T-helper 2 cell treated with Interferon-gamma antibody and Interleukin-4, amounts not matched to agents 5 μg/mL and 100 μg/mL, for 36 hours (primary cell): ENCODE data around the gene ANTXRL.
"Not testable (repeated sequence)": the region's sequence is repeated elsewhere in the genome, so short reads cannot be mapped to it uniquely, and the experiment has no call there.

ENCODE experiments used
- DNase-seq: peaks from one replicate; pipeline ENCODE4 v3.0.0; 2021; ENCODE audit warnings: low spot score
- H3K27ac Mint-ChIP-seq: one replicate; pipeline ENCODE4 v1.8.0; 2021; ENCODE audit warnings: mild to moderate bottlenecking, mixed read lengths
- H3K27me3 Mint-ChIP-seq: one replicate; pipeline ENCODE4 v1.8.0; 2021; ENCODE audit warnings: low read depth, mixed read lengths
- H3K36me3 Mint-ChIP-seq: one replicate; pipeline ENCODE4 v1.8.0; 2021; ENCODE audit warnings: low read depth, mixed read lengths
- H3K4me1 Mint-ChIP-seq: one replicate; pipeline ENCODE4 v1.8.0; 2021; ENCODE audit warnings: low read depth, mixed read lengths
- H3K4me3 Mint-ChIP-seq: one replicate; pipeline ENCODE4 v1.8.0; 2022; ENCODE audit warnings: mild to moderate bottlenecking, moderate library complexity, mixed read lengths
- H3K9me3 Mint-ChIP-seq: one replicate; pipeline ENCODE4 v1.8.0; 2021; ENCODE audit warnings: mixed read lengths

ANTXRL gene

DNA sequence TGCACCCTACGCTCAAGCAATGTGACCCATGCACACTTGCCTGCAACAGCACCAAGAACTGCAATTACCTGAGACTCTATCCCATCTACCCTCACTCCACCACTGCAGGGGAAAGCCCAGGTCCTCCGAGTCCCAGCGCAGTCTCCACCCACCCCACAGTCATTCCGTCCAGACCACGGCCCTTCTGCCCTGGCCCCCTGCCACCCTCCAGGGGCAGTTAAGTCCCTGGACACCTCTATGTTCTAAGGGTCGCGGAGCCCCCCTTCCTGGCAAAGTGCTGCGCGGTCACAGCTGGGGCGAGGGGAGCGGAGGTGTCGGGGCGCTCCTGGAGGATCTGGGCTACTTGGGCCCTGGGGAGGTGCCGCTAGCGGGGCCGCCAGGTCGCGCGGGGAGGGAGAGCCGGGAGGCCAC is 4.4 kb upstream of the ANTXRL start:
- H3K36me3 Mint-ChIP-seq, H3K9me3 Mint-ChIP-seq, DNase-seq, H3K27ac Mint-ChIP-seq: not testable (repeated sequence)
- peaks cover 39% of the 10 kb centered on the region for H3K27me3 Mint-ChIP-seq
- H3K4me1 Mint-ChIP-seq: peaks cover 20% of the 10 kb centered on the region
- H3K4me3 Mint-ChIP-seq: peak overlapping the region; percentile 71

DNA sequence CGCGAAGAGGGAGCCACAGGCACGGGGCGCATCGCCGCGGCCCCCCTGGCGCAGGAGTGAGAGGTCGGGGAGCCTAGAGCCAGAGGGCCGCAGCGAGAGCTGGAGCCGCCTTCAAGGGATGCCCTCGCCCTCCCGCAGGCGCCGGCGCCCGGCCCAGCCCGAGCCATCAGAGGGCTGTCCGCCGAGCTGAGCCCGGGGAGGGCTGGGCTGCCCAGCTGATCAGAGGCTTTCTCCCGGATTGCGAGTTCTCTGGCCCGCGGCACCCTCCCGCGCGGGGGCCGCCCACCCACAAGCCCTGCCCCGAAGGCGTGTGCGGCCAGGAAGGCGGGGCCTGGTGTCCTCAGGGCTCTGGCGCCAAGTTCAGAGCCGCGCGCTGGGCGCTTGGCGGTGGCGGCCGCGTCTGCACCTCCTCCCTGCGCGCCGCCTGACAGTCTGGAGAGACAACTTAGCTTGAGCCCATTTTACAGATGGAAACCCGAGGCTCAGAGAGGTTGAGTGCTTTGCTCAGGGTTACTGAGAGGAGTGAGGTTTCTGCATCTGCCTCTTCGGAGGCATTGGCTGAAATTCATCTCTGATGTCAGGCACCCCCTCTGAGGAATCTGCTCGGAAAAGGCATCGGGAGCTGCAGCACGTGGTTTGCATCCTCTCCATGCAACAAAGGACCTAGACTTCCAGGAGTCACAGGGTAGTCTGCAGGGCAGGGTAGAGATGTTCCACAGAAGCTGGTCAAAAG is 3.8 kb upstream of the ANTXRL start:
- Mint-ChIP-seq H3K4me1 (peaks cover 20% of the 10 kb centered on the region), H3K27ac (no peak overlapping the region), H3K36me3 (no peaks in the 10 kb centered on the region), H3K27me3 (peaks cover 35% of the 10 kb centered on the region), H3K4me3 (peak overlapping the region; percentile 87), H3K9me3 (no peaks in the 10 kb centered on the region)
- DNase-seq: peak; percentile 72

DNA sequence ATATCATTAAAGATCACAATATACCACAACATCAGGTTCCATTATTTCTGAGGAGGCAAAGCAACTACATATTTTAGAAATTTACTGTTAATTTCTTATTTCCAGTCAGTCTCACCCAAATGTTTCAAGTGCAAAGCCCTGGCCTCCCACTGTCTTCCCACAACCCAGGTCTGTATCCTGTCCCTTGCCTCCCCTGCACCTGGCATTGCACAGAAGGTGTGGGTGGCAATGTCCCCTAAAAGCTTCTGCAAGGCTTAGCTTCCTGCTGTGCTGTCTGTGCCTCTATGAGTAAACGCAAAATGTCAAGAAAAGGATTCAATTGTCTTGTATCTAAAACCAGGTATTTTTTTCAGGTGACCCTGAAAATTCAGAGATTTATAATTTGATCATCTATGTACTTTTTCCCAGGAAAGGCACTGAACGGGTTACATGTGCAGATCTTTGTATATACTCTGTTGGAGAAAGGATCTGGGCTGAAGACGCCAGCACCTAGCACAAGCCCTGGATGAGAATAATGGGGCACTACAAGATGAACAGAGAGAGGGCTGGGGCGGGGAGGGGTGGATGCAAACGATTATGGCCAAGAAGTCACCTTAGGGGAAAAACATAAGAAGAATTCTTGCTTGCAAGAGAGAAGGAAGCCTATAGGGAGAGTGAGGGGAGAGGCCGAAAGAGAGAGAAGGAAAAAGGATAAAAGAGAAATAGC is 3.1 kb upstream of the ANTXRL start:
- Mint-ChIP-seq H3K36me3 (no peaks in the 10 kb centered on the region), H3K27me3 (peaks cover 30% of the 10 kb centered on the region), H3K27ac (peak overlapping the region; percentile 83), H3K9me3 (no peaks in the 10 kb centered on the region), H3K4me1 (peaks cover 20% of the 10 kb centered on the region), H3K4me3 (peak overlapping the region; percentile 87)
- no peak for DNase-seq

DNA sequence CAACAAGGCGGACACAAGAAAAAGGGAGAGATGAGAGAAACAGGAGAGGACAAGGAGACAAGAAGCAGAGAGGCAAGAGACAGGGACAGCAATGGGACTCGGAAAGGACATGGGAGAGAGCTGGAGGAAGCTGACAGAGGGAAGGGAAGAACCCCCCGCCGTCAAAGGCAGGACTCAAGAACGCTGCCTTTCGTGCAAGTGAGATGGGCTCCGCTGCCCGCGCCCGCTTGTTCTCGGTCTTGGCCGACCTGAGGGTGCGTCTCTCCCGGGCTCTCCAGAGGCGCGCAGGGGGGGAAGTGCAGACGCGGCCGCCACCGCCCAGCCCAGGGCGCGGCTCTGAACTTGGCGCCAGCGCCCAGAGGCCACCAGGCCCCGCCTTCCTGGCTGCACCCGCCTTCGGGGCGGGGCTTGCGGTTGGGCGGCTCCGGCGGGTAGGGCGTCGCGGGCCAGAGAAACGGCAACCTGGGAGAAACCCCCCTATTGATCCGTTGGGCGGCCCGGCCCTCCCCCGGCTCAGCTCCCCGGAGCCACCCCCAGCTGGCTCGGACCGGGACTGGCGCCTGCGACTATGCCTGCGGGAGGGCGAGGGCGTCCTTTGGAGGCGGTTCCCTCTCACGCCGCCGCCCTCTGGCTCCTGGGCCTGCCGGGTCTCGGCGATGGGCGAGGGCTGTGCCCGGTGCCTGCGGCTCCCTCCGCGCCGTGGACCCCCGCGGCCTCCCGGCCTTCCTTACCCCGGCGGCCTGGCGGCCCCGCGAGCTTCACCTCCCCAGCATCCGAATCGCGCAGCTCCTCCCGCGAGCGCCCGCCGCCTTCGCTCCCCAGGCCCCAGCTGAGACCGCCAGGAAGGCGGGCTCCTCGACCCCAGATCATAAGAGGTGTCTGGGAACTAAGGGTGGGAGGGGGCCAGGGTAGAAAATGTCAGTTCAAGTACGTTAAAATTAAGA is 2.2 kb upstream of the ANTXRL start:
- peak overlapping the region; percentile 83 for H3K27ac Mint-ChIP-seq
- DNase-seq: peak; percentile 85
- no peaks in the 10 kb centered on the region for H3K36me3 Mint-ChIP-seq
- peak overlapping the region; percentile 87 for H3K4me3 Mint-ChIP-seq
- peaks cover 26% of the 10 kb centered on the region for H3K27me3 Mint-ChIP-seq
- peaks cover 20% of the 10 kb centered on the region for H3K4me1 Mint-ChIP-seq
- no peaks in the 10 kb centered on the region for H3K9me3 Mint-ChIP-seq

DNA sequence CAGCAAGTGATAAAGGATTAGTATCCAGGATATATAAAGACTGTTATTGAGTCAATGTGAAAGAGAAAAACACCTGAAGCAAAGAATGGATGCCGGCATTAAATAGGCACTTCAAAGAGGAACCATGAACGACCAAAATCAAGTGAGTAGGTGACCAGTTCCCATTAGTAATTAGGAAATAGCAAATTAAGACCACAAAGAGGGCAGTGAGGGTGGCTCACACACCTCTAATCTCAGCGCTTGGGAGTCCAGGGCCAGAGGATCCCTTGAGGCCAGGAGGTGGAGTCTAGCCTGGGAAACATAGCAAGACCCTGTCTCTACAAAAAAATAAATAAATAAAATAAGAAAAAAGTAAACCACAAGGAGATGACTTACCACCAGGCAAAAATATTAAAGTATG is 1.5 kb upstream of the ANTXRL start:
- H3K36me3 Mint-ChIP-seq: no peaks in the 10 kb centered on the region
- peaks cover 20% of the 10 kb centered on the region for H3K4me1 Mint-ChIP-seq
- H3K27me3 Mint-ChIP-seq: peaks cover 18% of the 10 kb centered on the region
- H3K9me3 Mint-ChIP-seq: no peaks in the 10 kb centered on the region
- H3K4me3 Mint-ChIP-seq: peak overlapping the region; percentile 73
- no peak overlapping the region for H3K27ac Mint-ChIP-seq
- DNase-seq: no peak

DNA sequence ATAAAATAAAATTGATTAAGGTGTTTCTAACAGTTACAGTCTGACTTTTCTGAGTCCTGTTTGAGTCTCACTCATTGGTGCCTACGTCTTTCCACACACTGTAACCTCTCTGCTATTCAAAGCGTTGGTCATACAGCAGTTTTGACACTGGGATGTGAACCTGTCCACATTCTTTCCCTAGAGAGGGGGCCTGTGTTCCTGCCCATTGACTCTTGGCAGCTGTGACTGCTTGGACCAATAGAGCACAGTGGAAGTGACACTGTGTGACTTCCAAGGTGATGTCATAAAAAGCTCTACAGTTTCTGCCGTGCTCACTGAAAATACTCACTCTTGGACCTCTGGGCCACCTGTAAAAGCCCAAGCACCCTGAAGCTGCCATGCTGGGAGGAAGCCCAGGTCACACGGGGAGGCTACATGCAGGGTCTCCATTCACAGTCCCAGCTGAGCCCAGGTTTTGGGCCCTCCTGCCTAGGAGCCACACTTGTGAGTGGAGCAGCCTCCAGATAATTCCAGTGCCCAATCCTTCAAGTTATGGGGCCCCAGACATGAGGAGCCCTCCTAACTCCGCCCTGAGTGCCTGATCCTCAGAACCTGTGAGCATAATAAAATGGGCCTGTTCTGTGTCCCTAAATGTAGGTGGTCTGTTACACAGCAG is 704 bp upstream of the ANTXRL start:
- Mint-ChIP-seq H3K27me3 (peaks cover 19% of the 10 kb centered on the region), H3K4me3 (no peak overlapping the region), H3K9me3 (no peaks in the 10 kb centered on the region), H3K4me1 (peaks cover 19% of the 10 kb centered on the region), H3K27ac (no peak overlapping the region), H3K36me3 (no peaks in the 10 kb centered on the region)
- DNase-seq: no peak

DNA sequence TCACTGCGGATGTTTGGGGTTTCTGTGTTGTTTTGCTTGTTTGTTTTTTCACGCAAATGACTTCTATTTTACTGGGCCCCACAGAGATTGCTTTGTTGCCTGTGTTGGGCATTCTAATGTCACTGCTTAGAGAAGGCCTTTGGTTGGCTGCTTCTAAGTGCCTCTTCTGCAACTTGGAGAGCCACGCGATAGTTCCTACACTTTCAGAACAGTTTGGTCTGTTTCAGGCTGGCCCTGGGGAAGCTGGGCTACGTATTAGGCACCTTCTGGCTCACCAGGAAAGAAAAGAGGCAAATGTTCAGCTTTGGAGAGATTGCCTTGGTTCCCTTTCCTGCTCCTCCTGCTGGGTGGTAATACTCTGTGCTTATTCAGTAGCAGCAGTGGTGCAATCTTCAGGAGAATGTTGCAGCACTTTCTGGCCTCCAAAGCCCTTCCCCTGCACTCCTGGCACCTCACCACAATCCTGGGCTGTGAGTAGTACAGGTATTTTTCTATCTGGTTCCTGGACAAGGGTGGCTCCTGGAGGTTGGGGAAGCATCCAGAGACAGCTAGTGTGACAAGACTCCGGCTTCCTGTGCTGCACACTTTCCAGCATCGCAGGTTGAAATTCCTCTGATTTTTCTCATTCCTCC is 1.2 kb downstream of the ANTXRL start:
- no peak overlapping the region for H3K27ac Mint-ChIP-seq
- H3K9me3 Mint-ChIP-seq: no peaks in the 10 kb centered on the region
- no peak for DNase-seq
- H3K36me3 Mint-ChIP-seq: no peaks in the 10 kb centered on the region
- H3K4me3 Mint-ChIP-seq: no peak overlapping the region
- H3K4me1 Mint-ChIP-seq: peaks cover 13% of the 10 kb centered on the region
- peaks cover 12% of the 10 kb centered on the region for H3K27me3 Mint-ChIP-seq

DNA sequence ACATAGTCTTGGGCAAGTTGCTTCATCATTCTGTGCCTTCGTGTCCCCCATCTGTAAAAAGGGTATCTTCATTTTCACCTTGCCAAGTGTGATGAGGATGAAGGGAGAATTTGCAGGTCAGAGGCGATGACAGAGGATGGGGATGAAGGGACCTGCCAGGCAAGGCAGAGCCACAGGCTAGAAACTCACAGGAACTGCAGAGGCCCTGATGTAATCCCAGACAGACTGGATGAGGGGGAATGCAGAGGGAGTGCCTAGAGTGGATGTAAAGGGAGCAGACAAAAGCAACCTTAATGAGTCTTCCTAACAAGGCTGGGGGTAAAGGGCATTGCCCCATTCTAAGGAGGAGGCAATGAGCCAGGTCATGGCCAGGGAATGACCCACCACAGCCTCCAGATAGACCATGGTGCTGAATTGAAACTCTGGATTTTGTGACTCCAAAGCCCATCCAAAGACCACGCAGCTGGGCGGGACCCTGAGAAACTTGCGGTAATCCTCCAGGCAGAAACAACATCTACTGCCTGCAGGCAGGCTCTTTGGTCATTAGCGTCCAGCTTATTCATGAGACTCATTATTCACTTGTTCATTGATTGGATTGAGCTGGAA is 1.9 kb downstream of the ANTXRL start:
- Mint-ChIP-seq H3K4me1 (peaks cover 11% of the 10 kb centered on the region), H3K27ac (no peak overlapping the region), H3K27me3 (peaks cover 12% of the 10 kb centered on the region), H3K36me3 (no peaks in the 10 kb centered on the region), H3K4me3 (no peak overlapping the region), H3K9me3 (no peaks in the 10 kb centered on the region)
- DNase-seq: no peak

DNA sequence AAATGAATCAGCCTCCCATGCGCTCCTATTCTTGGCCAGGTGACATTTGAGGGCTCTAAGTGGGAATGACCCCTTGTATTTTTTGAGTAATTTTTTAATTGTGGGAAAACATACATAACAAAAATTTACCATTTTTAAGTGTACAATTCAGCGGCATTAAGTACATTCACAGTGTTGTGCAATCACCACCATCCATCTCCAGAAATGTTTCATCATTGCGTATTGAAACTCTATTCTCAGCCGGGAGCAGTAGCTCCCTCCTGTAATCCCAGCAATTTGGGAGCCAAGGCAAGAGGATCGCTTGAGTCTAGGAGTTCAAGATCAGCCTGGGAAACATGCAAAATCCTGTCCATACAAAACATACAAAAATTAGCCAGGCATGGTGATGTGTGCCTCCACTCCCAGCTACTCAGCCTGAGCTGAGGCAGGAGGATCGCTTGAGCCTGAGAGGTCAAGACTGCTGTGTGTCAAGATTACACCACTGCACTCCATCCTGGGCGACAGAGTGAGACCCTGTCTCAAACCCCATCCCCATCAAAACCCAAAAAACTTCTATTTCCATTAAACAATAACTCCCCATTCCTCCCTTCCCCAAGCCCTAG is 2.5 kb downstream of the ANTXRL start:
- Mint-ChIP-seq H3K9me3 (no peaks in the 10 kb centered on the region), H3K27me3 (peaks cover 10% of the 10 kb centered on the region), H3K36me3 (no peaks in the 10 kb centered on the region), H3K27ac (no peak overlapping the region), H3K4me3 (no peak overlapping the region), H3K4me1 (peaks cover 6% of the 10 kb centered on the region)
- DNase-seq: no peak

DNA sequence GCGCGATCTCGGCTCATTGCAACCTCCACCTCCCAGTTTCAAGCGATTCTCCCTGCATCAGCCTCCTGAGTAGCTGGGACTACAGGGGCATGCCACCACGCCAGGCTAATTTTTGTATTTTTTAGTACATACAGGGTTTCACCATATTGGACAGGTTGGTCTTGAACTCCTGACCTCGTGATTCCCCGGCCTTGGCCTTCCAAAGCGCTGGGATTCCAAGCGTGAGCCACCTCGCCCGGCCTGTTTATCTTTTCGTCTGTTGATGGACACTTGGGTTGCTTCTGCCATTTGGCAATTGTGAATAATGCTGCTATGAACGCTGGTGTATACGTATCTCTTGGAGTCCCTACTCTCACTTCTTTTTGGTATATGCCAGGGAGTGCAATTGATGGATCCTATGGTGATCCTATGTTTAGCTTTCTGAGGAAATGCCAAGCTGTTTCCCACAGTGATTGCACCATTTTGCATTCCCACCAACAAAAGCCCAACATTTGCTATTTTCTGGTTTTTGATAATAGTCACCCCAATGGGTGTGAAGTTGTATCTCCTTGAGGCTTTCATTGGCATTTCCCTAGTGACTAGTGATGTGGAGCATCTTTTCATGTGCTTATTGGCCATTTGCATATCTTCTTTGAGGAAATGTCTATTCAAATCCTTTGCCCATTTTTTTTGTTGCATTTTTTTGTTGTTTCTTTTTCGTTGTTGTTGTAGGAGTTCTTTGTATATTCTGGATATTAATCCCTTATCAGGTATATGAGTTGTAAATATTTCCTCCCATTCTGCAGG is 3.5 kb downstream of the ANTXRL start:
- no peak overlapping the region for H3K4me3 Mint-ChIP-seq
- H3K36me3 Mint-ChIP-seq: no peaks in the 10 kb centered on the region
- no peaks in the 10 kb centered on the region for H3K9me3 Mint-ChIP-seq
- H3K27me3 Mint-ChIP-seq: peaks cover 10% of the 10 kb centered on the region
- no peak overlapping the region for H3K27ac Mint-ChIP-seq
- H3K4me1 Mint-ChIP-seq: peaks cover 4% of the 10 kb centered on the region
- DNase-seq: no peak

DNA sequence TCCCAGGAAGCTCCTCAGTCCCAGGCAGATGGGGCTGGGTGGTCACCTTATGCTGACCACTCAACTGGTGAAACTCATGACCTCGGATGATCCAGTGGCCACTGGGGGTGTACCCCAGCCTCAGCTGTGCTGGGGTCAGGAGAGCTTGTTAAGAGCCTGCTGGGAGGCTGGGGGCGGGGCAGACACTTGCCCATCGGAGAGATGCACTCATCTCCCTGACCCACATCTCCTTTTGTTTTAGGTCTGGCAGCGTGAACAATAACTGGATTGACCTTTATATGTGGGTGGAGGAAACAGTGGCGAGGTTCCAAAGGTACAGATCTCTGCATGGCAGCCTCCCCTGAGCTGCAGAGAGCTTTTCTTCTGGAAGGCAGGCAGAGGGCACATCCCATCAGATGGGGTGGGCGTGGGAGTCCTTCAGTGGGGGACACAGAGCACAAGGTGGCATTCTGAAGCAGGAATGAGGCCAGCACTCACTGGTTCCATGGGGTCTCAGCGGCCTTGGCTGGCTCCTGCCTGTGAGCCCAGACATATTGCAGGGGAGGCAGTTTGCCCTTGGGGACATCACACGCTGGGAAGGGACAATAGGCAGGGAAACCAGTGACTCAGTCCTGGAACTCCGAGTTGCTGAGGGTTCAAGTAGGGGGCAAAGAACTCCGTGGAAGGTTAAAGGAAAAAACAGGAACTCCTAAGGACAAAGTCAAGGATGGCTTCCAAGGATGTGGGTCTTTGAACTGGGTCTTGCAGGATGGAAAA is 5.2 kb downstream of the ANTXRL start:
- H3K36me3 Mint-ChIP-seq: no peaks in the 10 kb centered on the region
- H3K9me3 Mint-ChIP-seq: no peaks in the 10 kb centered on the region
- peaks cover 10% of the 10 kb centered on the region for H3K27me3 Mint-ChIP-seq
- no peak overlapping the region for H3K4me3 Mint-ChIP-seq
- H3K27ac Mint-ChIP-seq: no peak overlapping the region
- H3K4me1 Mint-ChIP-seq: peaks cover 1% of the 10 kb centered on the region
- DNase-seq: no peak
